Measurements from ENCODE around the gene MAGI1.

MAGI1 gene

DNA sequence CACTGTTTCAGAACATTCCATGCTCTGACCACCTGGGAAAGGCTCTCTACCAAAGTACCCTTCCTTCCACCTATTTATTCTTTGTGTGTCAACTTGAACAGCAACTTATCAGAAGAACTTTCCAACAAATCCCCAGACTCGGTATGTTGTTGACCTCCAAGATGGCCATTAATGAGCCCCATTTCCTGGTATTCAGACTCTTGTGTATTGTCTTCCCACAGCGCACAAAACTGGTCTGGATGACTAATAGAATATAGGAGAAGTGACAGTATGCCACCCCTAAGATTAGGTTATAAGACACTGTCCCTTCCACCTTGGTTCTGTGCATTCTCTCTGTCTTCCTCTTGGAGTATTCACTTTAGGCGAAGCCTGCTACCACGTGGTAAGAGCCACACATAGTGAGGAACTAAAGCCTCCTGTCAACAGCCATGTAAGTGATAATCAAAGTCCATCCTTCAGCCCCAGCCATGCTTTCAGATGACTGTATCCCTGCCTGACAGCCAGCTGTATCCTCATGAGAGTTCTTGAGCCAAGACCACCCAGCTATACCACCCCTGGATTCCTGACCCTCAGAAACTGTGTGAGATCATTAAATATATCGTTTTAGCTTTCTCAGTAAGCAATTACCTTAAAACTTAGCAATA, 481.7 kb downstream of the MAGI1 start:
- ChIA-PET POLR2A (no interaction called here), CTCF (no interaction called here)
- TF ChIP-seq, protein P1, sequence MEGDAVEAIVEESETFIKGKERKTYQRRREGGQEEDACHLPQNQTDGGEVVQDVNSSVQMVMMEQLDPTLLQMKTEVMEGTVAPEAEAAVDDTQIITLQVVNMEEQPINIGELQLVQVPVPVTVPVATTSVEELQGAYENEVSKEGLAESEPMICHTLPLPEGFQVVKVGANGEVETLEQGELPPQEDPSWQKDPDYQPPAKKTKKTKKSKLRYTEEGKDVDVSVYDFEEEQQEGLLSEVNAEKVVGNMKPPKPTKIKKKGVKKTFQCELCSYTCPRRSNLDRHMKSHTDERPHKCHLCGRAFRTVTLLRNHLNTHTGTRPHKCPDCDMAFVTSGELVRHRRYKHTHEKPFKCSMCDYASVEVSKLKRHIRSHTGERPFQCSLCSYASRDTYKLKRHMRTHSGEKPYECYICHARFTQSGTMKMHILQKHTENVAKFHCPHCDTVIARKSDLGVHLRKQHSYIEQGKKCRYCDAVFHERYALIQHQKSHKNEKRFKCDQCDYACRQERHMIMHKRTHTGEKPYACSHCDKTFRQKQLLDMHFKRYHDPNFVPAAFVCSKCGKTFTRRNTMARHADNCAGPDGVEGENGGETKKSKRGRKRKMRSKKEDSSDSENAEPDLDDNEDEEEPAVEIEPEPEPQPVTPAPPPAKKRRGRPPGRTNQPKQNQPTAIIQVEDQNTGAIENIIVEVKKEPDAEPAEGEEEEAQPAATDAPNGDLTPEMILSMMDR (IDR thresholded peaks at IDR 0.05; ENCODE audit: control extremely low read depth, extremely low read depth, low read depth, missing control alignments), result no peak
- no peak for DNase-seq (ENCODE audit: extremely low spot score)

DNA sequence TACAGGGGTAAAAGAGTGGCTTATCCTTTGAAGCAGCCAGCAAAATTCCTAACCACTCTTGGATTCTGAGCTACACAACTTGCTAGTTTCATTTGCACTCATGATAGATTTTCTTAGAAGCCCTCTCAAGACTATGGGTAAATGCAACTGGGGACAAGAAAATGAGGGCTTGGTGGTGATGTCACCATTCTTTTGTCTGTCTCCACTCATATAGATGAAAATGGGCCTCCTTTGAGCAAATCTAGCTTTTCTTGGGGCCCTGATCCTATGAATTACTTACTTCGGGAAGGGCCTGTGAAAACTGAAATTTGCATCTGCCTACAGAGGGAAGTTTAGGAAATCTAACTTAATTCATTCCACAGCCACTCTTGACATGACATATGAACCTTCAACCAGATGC, 486.3 kb downstream of the MAGI1 start:
- POLR2A ChIA-PET, result no interaction called here
- CTCF ChIA-PET, result interaction anchor here (0.9 kb wide), 1 partner anchor 8 kb away, joined by 3 read pairs; no protein-coding TSS in a partner anchor
- no peak for DNase-seq (ENCODE audit: extremely low spot score)
- TF ChIP-seq, protein P1 (IDR thresholded peaks at IDR 0.05; ENCODE audit: control extremely low read depth, extremely low read depth, low read depth, missing control alignments), result no peak

DNA sequence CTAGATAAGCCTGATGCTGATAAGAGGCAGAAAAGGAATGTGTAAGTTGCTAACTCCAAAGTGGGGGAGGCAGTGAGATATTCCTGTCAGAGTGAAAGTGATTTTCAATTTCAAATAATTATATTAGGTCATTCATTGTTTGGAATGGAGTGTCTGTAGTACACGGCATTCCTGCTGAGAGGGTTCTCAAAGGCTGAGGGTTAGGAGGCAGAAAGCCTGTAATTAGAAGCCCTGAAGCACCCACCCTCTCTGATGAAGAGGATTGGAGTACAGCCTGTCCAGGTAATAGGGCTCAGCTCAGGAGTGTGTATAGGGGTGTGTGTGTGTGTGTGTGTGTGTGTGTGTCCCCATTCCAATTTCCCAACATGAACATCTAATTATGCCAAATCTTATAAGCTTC, 486.8 kb downstream of the MAGI1 start:
- POLR2A ChIA-PET, result no interaction called here
- TF ChIP-seq, protein P1 (IDR thresholded peaks at IDR 0.05; ENCODE audit: control extremely low read depth, extremely low read depth, low read depth, missing control alignments), result no peak
- CTCF ChIA-PET, result no interaction called here
- no peak for DNase-seq (ENCODE audit: extremely low spot score)

DNA sequence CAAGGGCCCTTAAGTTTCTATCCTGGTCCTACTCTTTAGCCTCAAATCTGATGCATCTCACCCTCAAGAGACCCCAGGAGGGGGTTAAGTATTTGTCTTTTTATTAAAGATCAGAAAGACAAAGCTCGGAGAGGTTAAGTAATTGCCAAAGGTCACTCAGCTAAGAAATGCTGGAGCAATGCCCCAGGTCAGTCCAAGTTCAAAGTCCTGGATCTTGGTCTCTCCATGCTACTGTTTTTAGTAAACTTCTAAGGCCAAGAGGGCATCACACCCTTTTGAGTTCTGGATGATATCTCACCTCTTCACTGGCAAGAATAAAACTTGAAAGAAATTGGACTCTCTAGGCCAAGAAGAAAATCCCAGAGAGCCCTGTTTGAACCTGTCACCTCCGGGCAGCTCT, 488.6 kb downstream of the MAGI1 start:
- ChIA-PET POLR2A (no interaction called here), CTCF (interaction anchor here (1.2 kb wide), 1 partner anchor 11 kb away, joined by 3 read pairs; no protein-coding TSS in a partner anchor)
- TF ChIP-seq, protein P1 (IDR thresholded peaks at IDR 0.05; ENCODE audit: control extremely low read depth, extremely low read depth, low read depth, missing control alignments), result no peak
- DNase-seq (ENCODE audit: extremely low spot score), result no peak

DNA sequence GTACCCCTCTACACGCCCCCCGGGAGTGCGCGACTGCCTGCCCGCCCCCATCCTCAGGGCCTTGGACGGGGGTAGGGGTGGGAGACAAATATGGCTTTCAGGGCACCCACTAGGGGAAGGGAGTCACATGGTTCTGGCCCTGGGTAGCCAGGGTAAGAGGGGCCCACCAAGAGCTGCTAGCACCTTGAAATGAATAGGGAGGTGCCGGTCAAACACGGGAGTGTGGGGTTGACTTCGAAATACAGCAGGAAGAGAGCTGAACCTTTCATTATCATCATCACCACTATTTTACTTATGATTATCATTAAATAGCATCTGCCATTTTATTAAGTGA, 489.1 kb downstream of the MAGI1 start:
- DNase-seq (ENCODE audit: extremely low spot score), result no peak
- POLR2A ChIA-PET, result no interaction called here
- CTCF ChIA-PET, result interaction anchor here (1.2 kb wide), 1 partner anchor 12 kb away, joined by 3 read pairs; no protein-coding TSS in a partner anchor
- TF ChIP-seq, protein P1 (IDR thresholded peaks at IDR 0.05; ENCODE audit: control extremely low read depth, extremely low read depth, low read depth, missing control alignments), result no peak

DNA sequence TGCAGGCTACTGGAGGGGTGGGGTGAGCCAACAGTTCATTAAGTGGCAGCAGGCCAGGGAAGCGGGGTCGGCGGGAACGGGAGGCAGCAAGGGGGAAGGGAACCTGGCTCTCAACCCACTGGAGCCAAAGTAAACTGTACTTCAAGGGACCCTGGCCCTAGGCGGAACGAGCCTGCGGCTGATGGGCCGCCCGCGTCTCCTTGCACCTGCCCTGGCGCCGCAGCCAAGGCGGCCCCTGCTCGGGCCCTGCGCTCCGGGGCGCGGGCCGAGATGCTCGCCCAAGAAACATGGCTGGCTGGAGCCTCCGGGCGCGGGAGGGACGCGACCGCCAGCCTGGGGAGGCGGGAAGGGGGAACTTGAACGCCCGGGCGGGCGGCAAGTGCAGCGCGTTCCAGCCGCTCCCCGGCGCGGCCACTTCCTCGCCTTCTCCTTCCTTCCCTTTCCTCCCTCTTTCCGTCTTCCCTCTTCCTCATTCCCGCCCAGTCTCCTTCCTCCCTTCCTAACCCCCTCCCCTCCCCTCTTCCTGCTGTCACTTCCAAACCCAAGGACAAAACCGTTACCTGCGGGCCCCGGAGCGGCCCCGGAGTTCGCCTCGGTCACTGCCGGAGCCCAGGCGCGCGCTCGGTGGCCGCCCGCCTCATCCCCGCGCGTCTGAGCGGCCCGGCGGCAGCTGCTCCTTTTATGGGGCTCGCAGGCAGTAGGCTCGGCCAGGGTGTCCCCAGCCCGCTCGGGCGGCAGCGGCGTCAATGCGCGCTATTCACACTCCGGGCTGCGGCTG, 489.7 kb downstream of the MAGI1 start:
- TF ChIP-seq, protein P1 (IDR thresholded peaks at IDR 0.05; ENCODE audit: control extremely low read depth, extremely low read depth, low read depth, missing control alignments), result no peak
- ChIA-PET POLR2A (no interaction called here), CTCF (no interaction called here)
- DNase-seq (ENCODE audit: extremely low spot score), result no peak

All from GM10248 (cell line).